ENCODE results near the gene APOA5. TPM values are rescaled to one million over a fixed set of nuclear protein-coding genes. Genes with fewer than 3 reads are reported as not detected.

Gene APOA5
- total and polyA plus RNA-seq, 8 donors = not detected

GRCh38 chr11:116787436-116787785 lies 4.3 kb downstream of the APOA5 start:
- TF ChIP-seq CTCF (IDR thresholded peaks at IDR 0.05) (no peak), POLR2A (IDR thresholded peaks at IDR 0.05) (no peak), EP300 (IDR thresholded peaks at IDR 0.05) (no peak), POLR2AphosphoS5 (IDR thresholded peaks at IDR 0.05) (no peak)
- Histone ChIP-seq H3K27me3 (no peaks in the 10 kb centered on the region), H3K4me3 (peak overlapping the region; percentile 78 to 99 (median 94)), H3K4me1 (peaks cover 11 to 40% (median 36%) of the 10 kb centered on the region in 4 donors), H3K27ac (peak overlapping the region; percentile 75 to 96 (median 91)), H3K36me3 (peaks cover 35 to 45% (median 42%) of the 10 kb centered on the region in 4 donors), H3K9me3 (no peaks in the 10 kb centered on the region)
- no peak for DNase-seq
- intact Hi-C loops (cut with DNase I; ENCODE audit: low total_unique reads) = loop anchor here (5.0 kb wide), 1 partner anchor 50 kb away; the partner anchor contains the start of gene APOA1
- whole genome bisulfite sequencing, 5 donors = 0 to 2% (median 1%) methylated on average over 12 to 15 of the region's 15 CpGs

GRCh38 chr11:116786966-116787365 lies 4.7 kb downstream of the APOA5 start:
- H3K36me3 ChIP-seq = peaks cover 40 to 49% (median 47%) of the 10 kb centered on the region in 4 donors
- intact Hi-C loops (cut with DNase I; ENCODE audit: low total_unique reads) = loop anchor here (5.0 kb wide), 1 partner anchor 50 kb away; the partner anchor contains the start of gene APOA1
- DNase-seq = no peak
- H3K9me3 ChIP-seq = no peaks in the 10 kb centered on the region
- WGBS, 5 donors = 35 to 58% (median 49%) methylated on average over 5 of the region's 5 CpGs
- H3K27ac ChIP-seq = peak overlapping the region in 3 of 5 donors; percentile 90 to 96 (median 92)
- H3K4me3 ChIP-seq = peak overlapping the region; percentile 78 to 99 (median 94)
- peaks cover 11 to 39% (median 32%) of the 10 kb centered on the region in 4 donors for H3K4me1 ChIP-seq
- H3K27me3 ChIP-seq = no peaks in the 10 kb centered on the region
- TF ChIP-seq EP300 (IDR thresholded peaks at IDR 0.05) (no peak), CTCF (IDR thresholded peaks at IDR 0.05) (no peak), POLR2A (IDR thresholded peaks at IDR 0.05) (no peak), POLR2AphosphoS5 (IDR thresholded peaks at IDR 0.05) (no peak)

GRCh38 chr11:116786326-116786725 lies 5.4 kb downstream of the APOA5 start:
- no peak for DNase-seq
- whole genome bisulfite sequencing, 5 donors = 74 to 94% (median 80%) methylated on average over 2 of the region's 2 CpGs
- no peaks in the 10 kb centered on the region for H3K9me3 ChIP-seq
- no peak overlapping the region for H3K27ac ChIP-seq
- peaks cover 7 to 33% (median 26%) of the 10 kb centered on the region in 4 donors for H3K4me1 ChIP-seq
- no peak for TF ChIP-seq EP300 (IDR thresholded peaks at IDR 0.05)
- no peak for TF ChIP-seq POLR2AphosphoS5 (IDR thresholded peaks at IDR 0.05)
- TF ChIP-seq POLR2A (IDR thresholded peaks at IDR 0.05) = no peak
- no peak for TF ChIP-seq CTCF (IDR thresholded peaks at IDR 0.05)
- peaks cover 45 to 56% (median 53%) of the 10 kb centered on the region in 4 donors for H3K36me3 ChIP-seq
- intact Hi-C loops (cut with DNase I; ENCODE audit: low total_unique reads) = loop anchor here (5.0 kb wide), 1 partner anchor 51 kb away; the partner anchor contains the start of gene APOA1
- H3K4me3 ChIP-seq = peak overlapping the region in 1 of 4 donors; percentile 95
- H3K27me3 ChIP-seq = no peaks in the 10 kb centered on the region

GRCh38 chr11:116782728-116783127 lies 9.0 kb downstream of the APOA5 start:
- Histone ChIP-seq H3K27me3 (no peaks in the 10 kb centered on the region), H3K36me3 (peaks cover 74 to 92% (median 89%) of the 10 kb centered on the region in 4 donors), H3K4me3 (no peak overlapping the region), H3K4me1 (peaks cover 6 to 17% (median 14%) of the 10 kb centered on the region in 4 donors), H3K27ac (no peak overlapping the region), H3K9me3 (no peaks in the 10 kb centered on the region)
- TF ChIP-seq POLR2A (IDR thresholded peaks at IDR 0.05) = no peak
- TF ChIP-seq EP300 (IDR thresholded peaks at IDR 0.05) = no peak
- no peak for TF ChIP-seq POLR2AphosphoS5 (IDR thresholded peaks at IDR 0.05)
- TF ChIP-seq CTCF (IDR thresholded peaks at IDR 0.05) = no peak
- DNase-seq = no peak
- intact Hi-C loops (cut with DNase I; ENCODE audit: low total_unique reads) = no loop called here
- 81 to 87% (median 85%) methylated on average over 4 of the region's 4 CpGs for WGBS, 5 donors
